ENCODE data around the gene CCDC61.

Gene CCDC61

GRCh38 chr19:46033401-46033800, 38.1 kb downstream of the CCDC61 start:
- Mint-ChIP-seq H3K4me1 (ENCODE audit: low read depth) (peaks cover 4% of the 10 kb centered on the region), H3K27ac (no peak overlapping the region), H3K4me3 (no peak overlapping the region)

GRCh38 chr19:46035546-46035945, 40.3 kb downstream of the CCDC61 start:
- Mint-ChIP-seq H3K27me3 (ENCODE audit: low read depth) (peaks cover 5% of the 10 kb centered on the region), H3K4me3 (no peak overlapping the region), H3K9me3 (no peaks in the 10 kb centered on the region), H3K27ac (no peak overlapping the region), H3K36me3 (ENCODE audit: low read depth) (no peaks in the 10 kb centered on the region), H3K4me1 (ENCODE audit: low read depth) (no peaks in the 10 kb centered on the region)

More at GRCh38 chr19:46033401-46033800, 38.1 kb downstream of the CCDC61 start:
- no peaks in the 10 kb centered on the region for H3K36me3 Mint-ChIP-seq (ENCODE audit: low read depth)
- H3K27me3 Mint-ChIP-seq (ENCODE audit: low read depth): peaks cover 4% of the 10 kb centered on the region
- no peaks in the 10 kb centered on the region for H3K9me3 Mint-ChIP-seq

GRCh38 chr19:46035986-46036743, 40.9 kb downstream of the CCDC61 start:
- Mint-ChIP-seq H3K27ac (no peak overlapping the region), H3K36me3 (ENCODE audit: low read depth) (no peaks in the 10 kb centered on the region), H3K9me3 (no peaks in the 10 kb centered on the region), H3K4me1 (ENCODE audit: low read depth) (no peaks in the 10 kb centered on the region), H3K27me3 (ENCODE audit: low read depth) (peaks cover 8% of the 10 kb centered on the region), H3K4me3 (no peak overlapping the region)

- Mint-ChIP-seq H3K9me3 (no peaks in the 10 kb centered on the region), H3K27ac (peak overlapping the region; percentile 13), H3K36me3 (ENCODE audit: low read depth) (no peaks in the 10 kb centered on the region), H3K4me3 (no peak overlapping the region), H3K4me1 (ENCODE audit: low read depth) (no peaks in the 10 kb centered on the region), H3K27me3 (ENCODE audit: low read depth) (peaks cover 8% of the 10 kb centered on the region)
Measured at GRCh38 chr19:46036744-46037128, 41.5 kb downstream of the CCDC61 start.

GRCh38 chr19:46040125-46040524, 44.9 kb downstream of the CCDC61 start:
- peaks cover 5% of the 10 kb centered on the region for H3K9me3 Mint-ChIP-seq
- H3K36me3 Mint-ChIP-seq (ENCODE audit: low read depth): no peaks in the 10 kb centered on the region
- H3K27ac Mint-ChIP-seq: no peak overlapping the region
- peaks cover 11% of the 10 kb centered on the region for H3K27me3 Mint-ChIP-seq (ENCODE audit: low read depth)
- H3K4me1 Mint-ChIP-seq (ENCODE audit: low read depth): no peaks in the 10 kb centered on the region
- no peak overlapping the region for H3K4me3 Mint-ChIP-seq

- H3K27me3 Mint-ChIP-seq (ENCODE audit: low read depth): peaks cover 18% of the 10 kb centered on the region
- peaks cover 5% of the 10 kb centered on the region for H3K9me3 Mint-ChIP-seq
- no peaks in the 10 kb centered on the region for H3K36me3 Mint-ChIP-seq (ENCODE audit: low read depth)
- H3K4me1 Mint-ChIP-seq (ENCODE audit: low read depth): no peaks in the 10 kb centered on the region
- H3K27ac Mint-ChIP-seq: no peak within 1 kb of the TSS
- H3K4me3 Mint-ChIP-seq: no peak within 1 kb of the TSS
Measured at GRCh38 chr19:46040952-46041500, 45.8 kb downstream of the CCDC61 start, which contains the start of gene IGFL4. Gene IGFL4, minus strand, starts transcription at chr19:46041002. Its CDS starts 40 bp downstream, at chr19:46040962.

GRCh38 chr19:46042252-46042883, 47.1 kb downstream of the CCDC61 start:
- Mint-ChIP-seq H3K27ac (no peak overlapping the region), H3K9me3 (peaks cover 5% of the 10 kb centered on the region), H3K36me3 (ENCODE audit: low read depth) (no peaks in the 10 kb centered on the region), H3K27me3 (ENCODE audit: low read depth) (peaks cover 26% of the 10 kb centered on the region), H3K4me3 (no peak overlapping the region), H3K4me1 (ENCODE audit: low read depth) (no peaks in the 10 kb centered on the region)

- Mint-ChIP-seq H3K27me3 (ENCODE audit: low read depth) (peaks cover 35% of the 10 kb centered on the region), H3K4me3 (no peak overlapping the region), H3K36me3 (ENCODE audit: low read depth) (no peaks in the 10 kb centered on the region), H3K4me1 (ENCODE audit: low read depth) (no peaks in the 10 kb centered on the region), H3K9me3 (peaks cover 5% of the 10 kb centered on the region), H3K27ac (no peak overlapping the region)
Measured at GRCh38 chr19:46043519-46043918, 48.3 kb downstream of the CCDC61 start.

- Mint-ChIP-seq H3K9me3 (no peaks in the 10 kb centered on the region), H3K27ac (no peak overlapping the region), H3K36me3 (ENCODE audit: low read depth) (no peaks in the 10 kb centered on the region), H3K4me1 (ENCODE audit: low read depth) (no peaks in the 10 kb centered on the region), H3K4me3 (no peak overlapping the region), H3K27me3 (ENCODE audit: low read depth) (peaks cover 57% of the 10 kb centered on the region)
Measured at GRCh38 chr19:46049597-46049996, 54.3 kb downstream of the CCDC61 start.

GRCh38 chr19:46052896-46053295, 57.6 kb downstream of the CCDC61 start:
- H3K36me3 Mint-ChIP-seq (ENCODE audit: low read depth): no peaks in the 10 kb centered on the region
- peaks cover 48% of the 10 kb centered on the region for H3K27me3 Mint-ChIP-seq (ENCODE audit: low read depth)
- H3K27ac Mint-ChIP-seq: no peak overlapping the region
- no peaks in the 10 kb centered on the region for H3K9me3 Mint-ChIP-seq
- no peak overlapping the region for H3K4me3 Mint-ChIP-seq
- no peaks in the 10 kb centered on the region for H3K4me1 Mint-ChIP-seq (ENCODE audit: low read depth)

- Mint-ChIP-seq H3K27ac (no peak overlapping the region), H3K4me3 (no peak overlapping the region), H3K9me3 (peaks cover 16% of the 10 kb centered on the region), H3K36me3 (ENCODE audit: low read depth) (no peaks in the 10 kb centered on the region), H3K27me3 (ENCODE audit: low read depth) (peaks cover 27% of the 10 kb centered on the region), H3K4me1 (ENCODE audit: low read depth) (no peaks in the 10 kb centered on the region)
Measured at GRCh38 chr19:46056536-46056935, 61.3 kb downstream of the CCDC61 start.

GRCh38 chr19:46058778-46059177, 63.5 kb downstream of the CCDC61 start:
- H3K27me3 Mint-ChIP-seq (ENCODE audit: low read depth): peaks cover 19% of the 10 kb centered on the region
- H3K27ac Mint-ChIP-seq: no peak overlapping the region
- no peak overlapping the region for H3K4me3 Mint-ChIP-seq
- no peaks in the 10 kb centered on the region for H3K4me1 Mint-ChIP-seq (ENCODE audit: low read depth)
- H3K36me3 Mint-ChIP-seq (ENCODE audit: low read depth): no peaks in the 10 kb centered on the region
- peaks cover 16% of the 10 kb centered on the region for H3K9me3 Mint-ChIP-seq

- H3K36me3 Mint-ChIP-seq (ENCODE audit: low read depth): no peaks in the 10 kb centered on the region
- no peaks in the 10 kb centered on the region for H3K4me1 Mint-ChIP-seq (ENCODE audit: low read depth)
- H3K9me3 Mint-ChIP-seq: peaks cover 16% of the 10 kb centered on the region
- H3K27ac Mint-ChIP-seq: no peak overlapping the region
- H3K27me3 Mint-ChIP-seq (ENCODE audit: low read depth): peaks cover 17% of the 10 kb centered on the region
- H3K4me3 Mint-ChIP-seq: no peak overlapping the region
Measured at GRCh38 chr19:46060012-46060411, 64.7 kb downstream of the CCDC61 start.

- peaks cover 27% of the 10 kb centered on the region for H3K27me3 Mint-ChIP-seq (ENCODE audit: low read depth)
- no peaks in the 10 kb centered on the region for H3K4me1 Mint-ChIP-seq (ENCODE audit: low read depth)
- H3K27ac Mint-ChIP-seq: no peak overlapping the region
- H3K9me3 Mint-ChIP-seq: peaks cover 16% of the 10 kb centered on the region
- no peak overlapping the region for H3K4me3 Mint-ChIP-seq
- H3K36me3 Mint-ChIP-seq (ENCODE audit: low read depth): peaks cover 1% of the 10 kb centered on the region
Measured at GRCh38 chr19:46063201-46063600, 67.9 kb downstream of the CCDC61 start.

GRCh38 chr19:46065486-46066071, 70.3 kb downstream of the CCDC61 start:
- no peak overlapping the region for H3K4me3 Mint-ChIP-seq
- H3K4me1 Mint-ChIP-seq (ENCODE audit: low read depth): no peaks in the 10 kb centered on the region
- H3K27me3 Mint-ChIP-seq (ENCODE audit: low read depth): peaks cover 41% of the 10 kb centered on the region
- H3K9me3 Mint-ChIP-seq: peaks cover 8% of the 10 kb centered on the region
- H3K27ac Mint-ChIP-seq: no peak overlapping the region
- H3K36me3 Mint-ChIP-seq (ENCODE audit: low read depth): peaks cover 1% of the 10 kb centered on the region

Data from T-helper 1 cell treated with Interleukin-12 subunit alpha and Interleukin-12 subunit beta and Interleukin-4 antibody, amounts not matched to agents 30 μg/mL and 1 μg/mL, for 36 hours (primary cell).